Spleen (tissue), 7 donors: ENCODE results near the gene SSBP3.

Experiments
- CTCF ChIP-seq, 11 experiments: fragments of 200-600 bp in 7 of 11; fragments of 450-650 bp in 4 of 11; sonication (generic) in 4 of 11; IDR thresholded peaks in 8 of 11; conservative IDR thresholded peaks in 3 of 11; 1 replicate in 7 of 11; 2 replicates in 4 of 11; pipeline versions ENCODE4 v1.4.0 to v1.8.0; 2016 to 2021; ENCODE audit warnings: antibody characterized with exemption in 11 of 11, inconsistent platforms in 4 of 11, mild to moderate bottlenecking in 1 of 11
- POLR2A ChIP-seq, 3 donors: fragments of 450-650 bp; IDR thresholded peaks; one replicate each; pipeline ENCODE4 v1.5.1; 2017; ENCODE audit warnings: antibody characterized with exemption in 3 of 3, mild to moderate bottlenecking in 1 of 3
- donor health status: DM: no; HTN: no; CAD: no; lungs with moderate emphysema.
- donor health status: DM: no; HTN: no; CAD: no.
- donor health status: DM: no; HTN: no; CAD: no.

- TF ChIP-seq CTCF (IDR thresholded peaks at IDR 0.05 in 8 of 11, conservative IDR thresholded peaks at IDR 0.05 in 3 of 11) (no peak), POLR2A (IDR thresholded peaks at IDR 0.05) (no peak)
These were observed 33.5 kb upstream of the SSBP3 start for GRCh38 chr1:54439550-54440223.
